SW480 (cell line): ENCODE data around the gene MUC20.
"Not testable (repeated sequence)": the region's sequence is repeated elsewhere in the genome, so short reads cannot be mapped to it uniquely, and the experiment has no call there.

ENCODE experiments used
- DNase-seq: peaks from one replicate; pipeline ENCODE4 v3.0.0-alpha.2; 2016; ENCODE audit warnings: low spot score

MUC20 gene, protein sequence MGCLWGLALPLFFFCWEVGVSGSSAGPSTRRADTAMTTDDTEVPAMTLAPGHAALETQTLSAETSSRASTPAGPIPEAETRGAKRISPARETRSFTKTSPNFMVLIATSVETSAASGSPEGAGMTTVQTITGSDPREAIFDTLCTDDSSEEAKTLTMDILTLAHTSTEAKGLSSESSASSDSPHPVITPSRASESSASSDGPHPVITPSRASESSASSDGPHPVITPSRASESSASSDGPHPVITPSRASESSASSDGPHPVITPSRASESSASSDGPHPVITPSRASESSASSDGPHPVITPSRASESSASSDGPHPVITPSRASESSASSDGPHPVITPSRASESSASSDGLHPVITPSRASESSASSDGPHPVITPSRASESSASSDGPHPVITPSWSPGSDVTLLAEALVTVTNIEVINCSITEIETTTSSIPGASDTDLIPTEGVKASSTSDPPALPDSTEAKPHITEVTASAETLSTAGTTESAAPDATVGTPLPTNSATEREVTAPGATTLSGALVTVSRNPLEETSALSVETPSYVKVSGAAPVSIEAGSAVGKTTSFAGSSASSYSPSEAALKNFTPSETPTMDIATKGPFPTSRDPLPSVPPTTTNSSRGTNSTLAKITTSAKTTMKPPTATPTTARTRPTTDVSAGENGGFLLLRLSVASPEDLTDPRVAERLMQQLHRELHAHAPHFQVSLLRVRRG

GRCh38 chr3:195720831-195721506, at the start of gene MUC20:
Gene MUC20 (plus strand): TSS chr3:195720978. CDS start chr3:195721008, 30 bp downstream.
- not testable (repeated sequence) for DNase-seq

DNA sequence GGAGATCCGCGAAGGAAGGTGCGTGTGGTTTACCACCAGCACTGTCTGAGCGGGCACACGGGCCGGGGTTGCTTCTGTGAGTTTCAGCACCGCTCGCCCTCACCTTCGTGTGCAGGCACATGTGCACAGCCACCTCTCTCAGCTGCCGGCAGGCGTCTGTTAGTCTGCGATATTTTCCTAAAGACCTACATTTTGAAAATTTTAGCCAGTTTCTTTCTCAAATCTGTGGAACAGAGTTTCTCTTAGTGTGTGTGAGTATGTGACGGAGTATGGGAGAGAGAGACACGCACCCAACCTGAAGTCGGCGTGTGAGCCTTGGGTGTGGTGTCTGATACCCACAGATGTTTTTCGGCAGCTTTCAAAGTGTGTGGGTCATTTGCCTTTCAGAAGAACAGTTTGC, 49.5 kb upstream of the MUC20 start:
- not testable (repeated sequence) for DNase-seq

DNA sequence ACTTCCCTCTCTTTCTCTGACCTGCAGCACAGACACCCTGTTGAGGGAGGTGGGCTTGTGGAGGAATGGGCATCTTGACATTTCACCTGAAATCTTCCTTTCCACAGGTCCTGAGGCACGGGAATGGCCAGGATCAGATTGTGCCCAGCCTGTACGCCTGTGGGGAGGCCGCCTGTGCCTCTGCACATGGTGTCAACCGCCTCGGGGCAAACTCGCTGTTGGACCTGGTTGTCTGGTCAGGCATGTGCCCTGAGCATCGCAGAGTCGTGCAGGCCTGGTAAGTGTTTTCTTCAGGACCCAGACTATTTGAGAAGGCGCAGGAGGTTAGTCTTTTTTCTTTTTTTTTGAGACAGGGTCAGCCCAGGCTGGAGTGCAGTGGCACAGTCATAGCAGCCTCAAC, 47.1 kb upstream of the MUC20 start:
- DNase-seq = not testable (repeated sequence)

DNA sequence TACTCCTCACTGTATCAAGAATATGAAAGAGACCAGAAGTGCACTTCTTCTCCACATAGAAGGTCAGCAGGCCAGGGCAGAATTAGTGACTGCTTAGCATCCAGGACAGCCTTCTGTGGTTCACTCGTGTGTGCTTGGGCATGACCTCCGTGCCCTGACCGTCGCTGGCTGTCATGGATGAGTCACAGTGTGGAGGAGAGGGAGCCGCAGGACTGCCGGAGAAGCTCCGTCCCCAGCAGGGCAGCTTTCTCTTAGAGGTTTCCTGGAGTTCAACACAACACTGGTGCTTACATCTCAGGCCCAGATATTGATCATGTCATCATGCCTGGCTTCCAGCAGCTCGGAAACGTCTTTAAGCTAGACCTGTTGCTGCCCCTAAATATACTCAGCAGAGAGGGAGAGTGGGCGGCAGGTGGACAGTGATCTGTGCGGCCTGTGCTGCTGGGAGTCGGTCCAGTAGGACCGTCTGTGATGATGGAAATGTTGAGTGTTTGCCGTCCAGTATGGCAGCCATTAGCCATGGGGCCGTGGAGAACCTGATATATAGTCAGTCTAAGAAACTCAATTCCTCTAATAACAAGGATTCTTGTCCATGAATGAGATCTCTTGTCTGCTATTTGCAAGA, 42.3 kb upstream of the MUC20 start:
- DNase-seq = not testable (repeated sequence)

DNA sequence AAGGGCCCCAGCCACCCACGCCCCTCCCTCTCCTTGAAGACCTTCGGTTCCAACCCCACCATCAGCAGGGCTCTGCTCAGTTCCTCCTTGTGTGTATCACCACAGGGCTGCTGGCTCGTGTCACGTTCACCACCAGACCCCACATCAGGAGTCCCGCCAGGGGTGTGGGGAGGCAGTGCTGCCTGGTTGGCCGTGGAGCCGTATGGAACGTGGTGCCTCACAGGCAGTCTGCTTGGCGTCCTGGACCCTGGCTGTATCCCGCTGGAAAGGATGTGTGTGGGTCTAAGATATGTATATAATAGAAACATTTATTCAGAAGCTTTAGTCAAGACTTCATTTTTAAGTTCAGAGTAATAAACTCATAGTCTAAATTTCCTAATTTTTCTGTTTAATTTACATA, 40.1 kb upstream of the MUC20 start:
- DNase-seq = not testable (repeated sequence)

- DNase-seq = not testable (repeated sequence)
These were observed 39.2 kb upstream of the MUC20 start for GRCh38 chr3:195681458-195682103.

DNA sequence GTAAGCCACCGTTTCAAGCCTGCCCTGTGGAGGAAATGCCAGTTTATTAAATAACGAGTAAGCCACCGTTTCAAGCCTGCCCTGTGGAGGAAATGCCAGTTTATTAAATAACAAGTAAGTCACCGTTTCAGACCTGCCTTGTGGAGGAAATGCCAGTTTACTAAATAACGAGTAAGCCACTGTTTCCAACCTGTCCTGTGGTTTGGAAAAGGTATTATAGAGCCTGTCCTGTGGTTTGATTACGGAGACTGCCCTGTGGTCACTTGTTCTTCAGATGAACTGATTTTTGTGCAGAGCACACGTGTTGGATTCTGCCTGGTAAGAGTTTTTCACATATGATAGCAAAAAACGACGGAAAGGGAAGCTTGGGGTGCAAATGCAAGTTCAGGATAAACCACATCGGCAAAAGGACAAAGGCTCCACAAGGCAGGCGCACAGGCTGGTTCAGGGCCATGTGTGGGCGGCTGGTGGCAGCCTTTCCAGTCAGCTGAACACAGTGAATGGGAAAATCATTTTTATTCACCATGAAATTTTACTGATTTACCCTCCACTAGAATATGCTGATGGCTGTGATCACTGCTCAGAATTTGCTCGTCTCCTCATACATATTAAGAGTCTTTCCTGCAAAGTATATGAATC, 38.6 kb upstream of the MUC20 start:
- DNase-seq = not testable (repeated sequence)

DNA sequence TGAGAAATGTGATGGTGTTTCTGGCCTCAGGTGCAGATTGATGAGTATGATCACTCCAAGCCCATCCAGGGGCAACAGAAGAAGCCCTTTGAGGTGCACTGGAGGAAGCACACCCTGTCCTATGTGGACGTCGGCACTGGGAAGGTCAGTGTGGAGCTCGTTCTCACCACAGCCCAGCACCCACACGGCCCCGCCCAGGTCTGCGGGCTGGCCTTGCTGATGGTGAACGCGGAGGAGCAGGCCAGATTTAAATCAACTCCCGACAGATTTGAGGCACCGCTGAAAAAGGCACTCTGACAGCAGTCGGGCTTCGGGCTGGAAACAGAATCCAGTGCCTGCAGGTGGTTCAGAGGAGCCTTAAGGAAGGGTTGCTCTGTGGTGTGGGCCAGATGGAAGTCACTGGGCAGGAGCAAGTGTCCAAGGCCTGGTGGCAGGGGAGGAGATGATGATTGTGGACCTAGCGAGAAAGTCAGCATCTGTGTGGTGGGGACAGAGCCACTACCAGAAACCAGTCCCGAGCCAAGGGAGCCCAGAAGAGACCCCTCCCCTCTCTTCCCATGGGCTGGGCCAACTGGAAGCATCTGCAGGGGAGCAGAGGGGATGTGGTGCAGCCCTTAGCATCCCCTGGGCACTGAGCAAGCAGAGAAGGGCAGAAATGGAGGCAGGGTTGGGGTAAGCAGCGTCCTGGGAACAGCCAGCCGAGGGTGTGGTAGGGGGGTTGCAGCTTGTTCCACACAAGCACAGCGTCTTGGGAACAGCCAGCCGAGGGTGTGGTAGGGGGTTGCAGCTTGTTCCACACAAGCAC, 36.9 kb upstream of the MUC20 start:
- not testable (repeated sequence) for DNase-seq

DNA sequence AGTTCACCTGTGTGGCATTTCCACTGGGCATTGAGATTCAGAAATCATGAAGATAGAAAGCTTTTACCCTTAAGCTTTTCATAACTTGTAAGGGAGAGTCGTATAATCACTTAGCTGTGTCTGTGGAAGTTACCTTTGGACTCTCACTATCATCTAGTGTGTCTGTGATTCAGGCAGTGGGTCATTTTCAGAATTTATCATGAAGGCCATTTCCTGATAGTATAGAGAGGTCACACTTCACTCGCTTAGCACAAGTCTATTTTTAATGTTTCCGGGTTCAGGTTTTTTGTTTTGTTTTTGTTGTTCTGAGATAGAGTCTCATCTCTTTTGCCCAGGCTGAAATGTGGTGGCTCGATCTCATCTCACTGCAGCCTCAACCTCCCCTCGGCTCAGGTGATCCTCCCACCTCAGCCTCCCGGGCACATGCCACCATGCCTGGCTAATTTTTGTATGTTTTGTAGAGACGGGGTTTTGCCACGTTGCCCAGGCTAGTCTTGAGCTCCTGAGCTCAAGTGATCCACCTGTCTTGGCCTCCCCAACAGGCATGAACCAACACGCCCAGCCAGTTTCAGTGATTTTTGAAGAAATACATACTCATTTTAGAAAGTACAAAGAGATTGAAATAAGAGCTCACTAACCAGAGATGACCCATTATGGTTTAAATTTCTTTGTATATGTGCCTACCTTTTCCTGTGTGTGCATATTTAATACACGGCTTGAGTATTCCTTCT, 36.1 kb upstream of the MUC20 start:
- DNase-seq = not testable (repeated sequence)

DNA sequence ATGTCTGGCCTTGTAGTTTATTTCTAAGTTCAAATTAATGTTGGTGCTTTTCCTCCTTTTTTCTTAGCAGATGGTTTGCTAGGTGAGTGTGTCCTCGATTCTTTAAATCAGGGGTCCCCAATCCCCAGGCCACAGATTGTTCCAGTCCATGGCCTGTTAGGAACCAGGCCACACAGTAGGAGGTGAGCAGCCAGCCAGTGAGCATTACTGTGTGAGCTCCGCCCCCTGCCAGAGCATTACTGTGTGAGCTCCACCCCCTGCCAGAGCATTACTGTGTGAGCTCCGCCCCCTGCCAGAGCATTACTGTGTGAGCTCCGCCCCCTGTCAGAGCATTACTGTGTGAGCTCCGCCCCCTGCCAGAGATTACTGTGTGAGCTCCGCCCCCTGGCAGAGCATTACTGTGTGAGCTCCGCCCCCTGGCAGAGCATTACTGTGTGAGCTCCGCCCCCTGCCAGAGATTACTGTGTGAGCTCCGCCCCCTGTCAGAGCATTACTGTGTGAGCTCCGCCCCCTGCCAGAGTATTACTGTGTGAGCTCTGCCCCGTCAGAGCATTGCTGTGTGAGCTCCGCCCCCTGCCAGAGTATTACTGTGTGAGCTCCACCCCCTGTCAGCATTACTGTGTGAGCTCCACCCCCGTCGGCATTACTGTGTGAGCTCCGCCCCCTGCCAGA, 34.1 kb upstream of the MUC20 start:
- DNase-seq = not testable (repeated sequence)

- DNase-seq = not testable (repeated sequence)
These were observed 33.5 kb upstream of the MUC20 start for GRCh38 chr3:195687209-195687760.

DNA sequence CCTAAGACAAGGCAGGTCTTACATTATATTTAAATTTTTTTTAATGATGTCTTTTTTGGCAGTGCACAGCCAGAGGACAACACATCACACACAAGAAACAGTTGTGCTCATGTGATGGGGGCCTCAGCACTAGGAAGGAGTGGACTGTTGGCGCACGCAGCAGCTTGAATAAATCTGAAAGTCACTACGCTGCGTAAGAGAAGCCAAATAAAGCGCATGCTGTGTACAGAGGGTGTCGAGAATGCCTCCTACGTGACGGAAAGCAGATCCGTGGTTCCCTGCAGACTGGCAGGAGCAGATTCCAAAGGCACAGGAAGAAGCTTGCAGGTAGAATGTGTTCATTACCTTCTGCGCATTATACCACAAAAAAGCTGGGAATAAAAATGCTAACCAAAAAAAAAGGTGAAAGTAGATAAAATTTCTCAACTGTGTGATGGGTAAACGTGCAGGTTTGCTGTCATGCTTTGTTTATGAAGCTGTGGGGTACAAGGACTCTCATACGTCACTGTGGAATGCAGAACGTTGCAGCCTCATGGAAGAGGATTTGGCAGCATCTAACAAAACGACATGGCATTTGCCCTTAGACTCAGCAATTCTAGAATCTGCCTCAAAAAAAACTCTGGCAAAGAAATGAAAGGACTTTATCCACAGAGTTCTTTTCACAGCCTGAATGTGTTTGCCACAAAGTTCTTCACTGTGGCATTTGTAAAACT, 32.2 kb upstream of the MUC20 start:
- DNase-seq = not testable (repeated sequence)

DNA sequence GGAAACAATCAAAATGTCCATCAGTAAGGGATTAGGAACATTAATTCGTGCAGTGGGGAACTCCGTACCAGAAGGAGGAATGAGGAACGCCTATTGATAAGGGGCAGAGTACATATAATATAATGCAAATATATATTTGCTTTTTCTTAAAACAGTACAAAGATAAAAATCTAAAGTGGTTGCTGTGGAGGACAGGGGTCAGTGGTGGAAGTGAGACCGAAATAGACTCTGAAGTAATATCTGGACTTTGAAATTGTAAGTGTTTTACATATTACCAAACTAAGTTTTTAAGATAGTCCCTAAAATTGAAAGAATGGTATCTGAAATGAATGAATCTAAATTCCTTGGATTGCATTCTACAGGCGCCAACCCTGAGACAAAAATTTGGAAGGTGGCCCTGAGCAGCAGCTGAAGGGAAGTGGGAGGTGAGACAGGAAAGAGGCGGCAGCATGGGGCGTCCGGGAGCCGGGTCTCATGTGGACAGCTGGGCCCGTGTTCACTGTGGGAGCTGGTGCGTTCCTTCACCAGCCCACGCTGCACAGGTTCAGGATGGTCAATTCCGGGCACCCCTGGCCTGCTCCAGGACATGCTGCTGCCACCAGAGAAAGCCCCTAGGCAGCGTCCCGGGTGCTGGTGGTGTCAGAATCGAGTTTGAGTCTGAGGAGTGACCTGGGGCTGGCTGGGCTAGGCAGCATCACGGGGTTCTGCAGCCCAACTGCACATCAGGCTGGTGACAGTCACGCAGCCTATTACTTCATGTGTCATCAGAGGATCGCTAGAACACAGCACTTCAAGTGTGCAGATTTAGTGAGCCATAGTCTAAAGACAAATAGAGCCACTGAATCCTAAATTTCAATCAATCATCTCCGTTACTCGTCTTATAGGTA, 31.4 kb upstream of the MUC20 start:
- not testable (repeated sequence) for DNase-seq

DNA sequence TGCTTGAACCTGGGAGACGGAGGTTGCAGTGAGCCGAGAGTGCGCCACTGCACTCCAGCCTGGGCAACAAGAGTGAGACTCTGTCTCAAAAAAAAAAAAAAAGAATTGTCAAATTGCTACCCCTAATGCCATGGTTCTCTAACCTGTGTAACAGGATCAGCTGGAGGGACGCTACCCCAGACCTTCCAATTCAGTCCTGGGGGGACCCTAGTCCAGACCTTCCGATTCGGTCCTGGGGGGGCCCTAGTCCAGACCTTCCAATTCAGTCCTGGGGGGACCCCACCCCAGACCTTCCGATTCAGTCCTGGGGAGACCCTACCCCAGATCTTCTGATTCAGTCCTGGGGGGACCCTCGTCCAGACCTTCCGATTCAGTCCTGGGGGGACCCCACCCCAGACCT, 29.8 kb upstream of the MUC20 start:
- DNase-seq = no peak

- DNase-seq = not testable (repeated sequence)
These were observed 29.0 kb upstream of the MUC20 start for GRCh38 chr3:195691596-195692353.

DNA sequence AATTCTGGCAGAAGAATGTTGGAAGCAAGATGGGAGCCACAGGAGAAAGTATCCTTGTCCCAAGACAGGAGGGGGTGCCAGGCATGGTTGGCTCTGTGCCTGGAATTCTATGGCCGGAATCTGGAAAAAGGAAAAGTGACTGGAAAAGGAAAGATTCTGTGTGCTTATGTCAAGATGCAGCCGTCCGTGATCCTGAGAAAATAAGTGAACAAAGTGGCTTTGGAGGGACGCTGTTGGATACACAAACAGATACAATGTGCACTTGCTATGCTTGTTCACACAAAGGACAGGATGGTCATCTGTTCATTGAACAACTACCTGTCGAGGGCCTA, 28.5 kb upstream of the MUC20 start:
- DNase-seq = no peak
